ENCODE data around the gene TPD52L1. TPM values are rescaled to one million over a fixed set of nuclear protein-coding genes. Genes with fewer than 3 reads are reported as not detected.

Gene TPD52L1
- polyA plus RNA-seq, 3 donors, result 95.6 to 114 (median 109) TPM

DNA sequence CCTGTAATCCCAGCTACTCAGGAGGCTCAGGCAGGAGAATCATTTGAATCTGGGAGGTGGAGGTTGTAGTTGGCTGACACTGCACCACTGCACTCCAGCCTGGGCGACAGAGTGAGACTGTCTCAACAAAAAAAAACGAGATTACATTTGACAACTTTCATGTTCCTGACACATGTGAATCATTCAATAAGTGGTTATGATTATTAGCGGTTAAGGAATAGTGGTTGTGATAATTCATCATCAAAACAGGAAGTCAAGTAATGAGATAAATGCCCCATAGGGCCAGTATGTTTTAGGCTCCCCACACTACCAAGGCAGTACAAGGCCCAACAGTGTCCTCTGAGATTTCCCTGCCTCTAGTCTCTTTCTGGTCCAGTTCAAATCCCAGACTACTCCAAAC is 145.7 kb downstream of the TPD52L1 start:
- no peak for DNase-seq (ENCODE audit: low read depth in 3 of 3, low spot score in 2 of 3)

- peak in 1 of 3 donors; percentile 23 for DNase-seq (ENCODE audit: low read depth in 3 of 3, low spot score in 2 of 3)
Measured at GRCh38 chr6:125300992-125301434, 147.4 kb downstream of the TPD52L1 start.

- DNase-seq (ENCODE audit: low read depth in 3 of 3, low spot score in 2 of 3), result peak; percentile 29 to 51 (median 49)
Measured at GRCh38 chr6:125301435-125302391, 148.1 kb downstream of the TPD52L1 start, which contains the start of gene HDDC2. Gene HDDC2, minus strand, starts transcription at chr6:125301967. Its CDS starts 35 bp downstream, at chr6:125301932.

DNA sequence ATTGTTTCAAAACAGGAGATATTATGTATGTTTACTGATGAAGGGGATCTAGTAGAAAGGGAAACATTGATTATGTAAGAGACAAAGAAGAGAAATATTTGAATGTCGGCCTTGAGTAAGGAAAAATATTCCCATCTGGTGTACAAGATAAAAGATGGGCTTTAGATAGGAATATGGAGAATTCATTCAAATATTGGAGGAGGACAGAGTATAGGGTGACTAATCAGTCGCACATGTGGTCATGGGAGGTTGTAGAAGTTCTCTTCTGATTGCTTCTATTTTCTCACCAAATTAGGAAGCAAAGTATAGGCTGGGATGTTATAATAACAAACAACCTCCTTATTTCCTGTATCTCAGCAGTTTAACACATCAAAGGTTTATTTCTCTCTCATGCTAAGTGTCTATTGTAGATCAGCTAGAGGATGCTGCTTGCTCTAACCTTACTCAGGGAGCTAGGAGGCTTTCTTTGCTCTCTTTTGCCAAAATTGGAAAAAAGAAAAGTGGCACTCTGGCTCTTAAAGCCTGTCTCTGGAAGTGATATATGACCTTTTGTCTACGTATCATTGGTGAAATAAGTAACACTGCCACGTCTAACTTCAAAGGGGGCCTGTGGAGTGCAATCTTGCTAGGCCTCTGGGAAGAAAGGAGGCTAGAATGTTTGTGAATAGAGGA is 149.4 kb downstream of the TPD52L1 start:
- DNase-seq (ENCODE audit: low read depth in 3 of 3, low spot score in 2 of 3), result no peak

GRCh38 chr6:125303512-125303854 is 149.9 kb downstream of the TPD52L1 start:
- DNase-seq (ENCODE audit: low read depth in 3 of 3, low spot score in 2 of 3), result no peak

GRCh38 chr6:125304970-125305660 is 151.5 kb downstream of the TPD52L1 start:
- DNase-seq (ENCODE audit: low read depth in 3 of 3, low spot score in 2 of 3), result no peak

DNA sequence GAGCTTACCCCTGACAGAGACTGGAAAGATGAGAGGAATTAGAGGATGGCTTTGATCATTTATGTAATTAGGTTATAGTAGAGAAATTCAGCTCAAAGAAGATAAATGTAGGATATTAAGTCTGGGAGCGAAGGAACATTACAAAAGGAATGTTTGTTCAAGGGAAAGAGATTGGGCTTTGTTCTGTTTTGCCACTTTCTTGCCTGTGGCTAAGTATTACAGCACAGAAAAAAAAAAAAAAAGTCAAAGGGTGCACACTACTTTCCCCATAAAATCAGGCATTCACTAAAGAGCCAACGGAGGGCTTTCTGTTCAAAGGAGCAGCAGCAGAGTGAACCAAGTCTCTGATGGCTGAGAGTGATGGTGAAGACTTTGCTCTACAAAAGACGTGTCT is 153.2 kb downstream of the TPD52L1 start:
- no peak for DNase-seq (ENCODE audit: low read depth in 3 of 3, low spot score in 2 of 3)

- no peak for DNase-seq (ENCODE audit: low read depth in 3 of 3, low spot score in 2 of 3)
Measured at GRCh38 chr6:125307150-125307838, 153.7 kb downstream of the TPD52L1 start.

- DNase-seq (ENCODE audit: low read depth in 3 of 3, low spot score in 2 of 3), result no peak
Measured at GRCh38 chr6:125307964-125308615, 154.5 kb downstream of the TPD52L1 start.

GRCh38 chr6:125310994-125311649 is 157.5 kb downstream of the TPD52L1 start:
- DNase-seq (ENCODE audit: low read depth in 3 of 3, low spot score in 2 of 3), result peak; percentile 56 to 57 (median 57)

DNA sequence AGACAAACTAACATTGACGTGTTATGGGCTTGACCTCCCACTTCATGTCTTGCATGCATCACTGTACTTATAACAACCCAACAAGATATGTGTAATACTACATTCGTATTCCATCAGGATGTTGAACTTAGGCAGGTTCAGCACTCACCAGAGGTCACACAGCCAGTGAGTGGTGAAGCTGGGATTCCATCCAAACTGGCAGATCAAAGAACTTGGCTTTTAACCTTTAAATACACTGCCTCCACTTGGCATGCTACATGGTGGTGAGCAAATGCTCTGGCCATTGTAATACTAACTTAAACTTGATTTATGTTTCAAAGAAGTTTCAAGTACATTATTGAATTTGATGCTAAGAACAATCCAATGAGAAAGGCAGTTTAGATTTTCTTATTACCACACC is 158.9 kb downstream of the TPD52L1 start:
- no peak for DNase-seq (ENCODE audit: low read depth in 3 of 3, low spot score in 2 of 3)

GRCh38 chr6:125312950-125313349 is 159.4 kb downstream of the TPD52L1 start:
- DNase-seq (ENCODE audit: low read depth in 3 of 3, low spot score in 2 of 3), result no peak

Other genes starting within 250 kb of the TPD52L1 start
- 10 to 100 TPM; 14.9 to 16.8 (median 15.8) TPM for gene RNF217, start 191.3 kb upstream of the TPD52L1 start, polyA plus RNA-seq (ENCODE audit: insufficient read length in 3 of 3)
- 100 to 1,000 TPM; 118 to 130 (median 122) TPM for gene HDDC2, start 148.2 kb downstream of the TPD52L1 start, polyA plus RNA-seq (ENCODE audit: insufficient read length in 3 of 3)